Endothelial cell of umbilical vein (primary cell): ENCODE data around the gene MFAP2. TPM values are rescaled to one million over a fixed set of nuclear protein-coding genes. Genes with fewer than 3 reads are reported as not detected.

Source experiments
- BruUV-seq: library from RNA; stranded (reverse); fragments of 400-500 nt; replicated peaks from 2 replicates; lab custom pipeline; 2021; lab: Mats Ljungman, UMichigan
- CTCF ChIA-PET: fragments of 300-600, 350-600 bp; sonication (Branson Sonifier 250); formaldehyde crosslinking; loops from one replicate; lab custom pipeline; 2021; ENCODE audit warnings: antibody characterized with exemption, inconsistent platforms; lab: Charles Lee
- POLR2A ChIA-PET: fragments of 300-600, 350-600 bp; sonication (Branson Sonifier 250); formaldehyde crosslinking; loops from one replicate; lab custom pipeline; 2021; ENCODE audit warnings: antibody characterized with exemption, inconsistent platforms; lab: Charles Lee
- DNase-seq: peaks from one replicate; pipeline ENCODE4 v3.0.0-alpha.2; 2011; ENCODE audit warnings: low read depth, low spot score
- FAIRE-seq: peaks from 2 replicates; lab custom pipeline; 2011; peaks lifted over from hg19 to GRCh38; lab: Jason Lieb, UNC
- H2AFZ ChIP-seq: 2 replicates; pipeline ENCODE4 v1.6.0; 2012; ENCODE audit warnings: low read depth, low read length, control low read depth, inconsistent platforms
- H3K27ac ChIP-seq: 2 replicates; pipeline ENCODE4 v1.5.1; 2011; ENCODE audit warnings: low read depth, mild to moderate bottlenecking, control low read depth, low read length, moderate library complexity; ENCODE audit not compliant: insufficient read depth
- H3K27me3 ChIP-seq, 2 experiments: 2 replicates each; pipeline versions ENCODE4 v1.6.0 to v1.6.1; 2011; ENCODE audit warnings: low read length in 2 of 2, mixed read lengths in 1 of 2; ENCODE audit not compliant: control insufficient read depth in 2 of 2, insufficient read depth in 2 of 2
- H3K36me3 ChIP-seq, 2 experiments: 2 replicates in 1 of 2; 3 replicates in 1 of 2; pipeline ENCODE4 v1.5.1; 2011; ENCODE audit warnings: low read length in 2 of 2, mild to moderate bottlenecking in 1 of 2, moderate library complexity in 1 of 2; ENCODE audit not compliant: control insufficient read depth in 2 of 2, insufficient read depth in 2 of 2; ENCODE audit errors: extremely low read depth in 1 of 2
- H3K4me1 ChIP-seq: 3 replicates; pipeline ENCODE4 v1.5.1; 2011; ENCODE audit warnings: mild to moderate bottlenecking, low read length; ENCODE audit not compliant: control insufficient read depth, insufficient read depth; ENCODE audit errors: extremely low read depth
- H3K4me2 ChIP-seq: 2 replicates; pipeline ENCODE4 v1.6.1; 2011; ENCODE audit warnings: low read length, control low read depth, mixed read lengths; ENCODE audit not compliant: insufficient read depth
- H3K4me3 ChIP-seq, 3 experiments: fragments of 200-600 bp in 1 of 3; sonication (generic), shearing (Covaris generic) in 1 of 3; replicated peaks in 1 of 3; 2 replicates each; pipeline ENCODE4 v1.5.1; 2011 to 2016; ENCODE audit warnings: control low read depth in 3 of 3, low read length in 3 of 3, mild to moderate bottlenecking in 2 of 3, inconsistent platforms in 1 of 3, low read depth in 1 of 3, moderate library complexity in 1 of 3; ENCODE audit not compliant: insufficient read depth in 1 of 3
- H3K79me2 ChIP-seq: 2 replicates; pipeline ENCODE4 v1.6.0; 2012; ENCODE audit warnings: low read length, inconsistent platforms; ENCODE audit not compliant: control insufficient read depth, insufficient read depth
- H3K9ac ChIP-seq: replicated peaks from 2 replicates; pipeline ENCODE3; 2011; ENCODE audit warnings: low read length, control low read depth; ENCODE audit not compliant: insufficient read depth; ENCODE audit errors: extremely low read depth
- H3K9me1 ChIP-seq: replicated peaks from 3 replicates; pipeline ENCODE4 v1.6.0; 2011; ENCODE audit warnings: mild to moderate bottlenecking, low read length; ENCODE audit not compliant: control insufficient read depth, insufficient read depth; ENCODE audit errors: extremely low read depth
- H3K9me3 ChIP-seq: replicated peaks from 2 replicates; pipeline ENCODE4 v1.5.1; 2012; ENCODE audit warnings: low read length, inconsistent platforms; ENCODE audit not compliant: control insufficient read depth, insufficient read depth
- H4K20me1 ChIP-seq: replicated peaks from 2 replicates; pipeline ENCODE3; 2011; ENCODE audit warnings: mild to moderate bottlenecking, low read length; ENCODE audit not compliant: control insufficient read depth, insufficient read depth; ENCODE audit errors: extremely low read depth
- CTCF ChIP-seq, 2 donors: IDR thresholded peaks; 1 replicate in 1 of 2; 2 replicates in 1 of 2; pipeline ENCODE4 v1.5.1; 2011; ENCODE audit warnings: low read length in 2 of 2, mild to moderate bottlenecking in 2 of 2, moderate library complexity in 2 of 2, control low read depth in 1 of 2, inconsistent platforms in 1 of 2, low read depth in 1 of 2; ENCODE audit not compliant: insufficient read depth in 1 of 2; ENCODE audit errors: extremely low read depth in 1 of 2
- FOS ChIP-seq: IDR thresholded peaks from 2 replicates; pipeline ENCODE4 v1.6.1; 2011; ENCODE audit warnings: mild to moderate bottlenecking, low read length, moderate library complexity, borderline replicate concordance; ENCODE audit not compliant: insufficient read depth
- JUN ChIP-seq: IDR thresholded peaks from 2 replicates; pipeline ENCODE4 v1.6.1; 2011; ENCODE audit warnings: borderline replicate concordance, low read depth; ENCODE audit not compliant: insufficient read length, insufficient read depth
- MAX ChIP-seq: IDR thresholded peaks from 2 replicates; pipeline ENCODE4 v1.6.1; 2011; ENCODE audit not compliant: insufficient read depth, insufficient read length
- MYC ChIP-seq: IDR thresholded peaks from one replicate; pipeline ENCODE4 v1.6.1; 2011; ENCODE audit warnings: mild to moderate bottlenecking, low read depth, low read length
- POLR2A ChIP-seq: IDR thresholded peaks from 2 replicates; pipeline ENCODE4 v1.6.1; 2012; ENCODE audit warnings: low read depth, mild to moderate bottlenecking, control low read depth, low read length
- POLR2AphosphoS5 ChIP-seq: IDR thresholded peaks from 2 replicates; pipeline ENCODE4 v1.6.1; 2012; ENCODE audit warnings: low read depth, mild to moderate bottlenecking, control low read depth, low read length, moderate library complexity; ENCODE audit not compliant: insufficient read depth
- dilution Hi-C: fragments of 300-500 bp; cut with MboI; formaldehyde crosslinking; loops from one replicate; pipeline ENCODE4 v1.15.0; 2019; ENCODE audit warnings: low sequenced_read_pairs; ENCODE audit not compliant: extremely low pct_ligation_motif_present
- intact Hi-C: fragments of 100-400 bp; cut with micrococcal nuclease; formaldehyde crosslinking; loops from one replicate; pipeline ENCODE4 v1.10.0; 2022
- polyA plus RNA-seq, 4 experiments: library from polyadenylated mRNA; depleted of rRNA in 3 of 4; stranded (reverse) in 3 of 4; unstranded in 1 of 4; fragments of >200 nt; gene quantifications; 2 replicates each; pipeline versions ENCODE4 v1.2.1 to v1.2.3, GENCODE V29; 2011 to 2012; ENCODE audit warnings: missing spikeins in 1 of 4
- total RNA-seq: library from RNA; stranded (reverse); gene quantifications from 2 replicates; pipeline ENCODE4 v1.2.3, GENCODE V29; 2021

MFAP2 gene
- total and polyA plus RNA-seq, 2 donors (not counting 3 experiments of a cell fraction or from before 2014, with no cell fraction given) = 37.9 to 138 TPM

GRCh38 chr1:16981269-16981849, 939 bp upstream of the MFAP2 start:
- Histone ChIP-seq H3K79me2 (no peaks in the 10 kb centered on the region), H3K9me1 (no peaks in the 10 kb centered on the region), H3K4me2 (no peak overlapping the region), H3K9ac (no peak overlapping the region), H3K4me3 (no peak overlapping the region), H3K36me3 (peaks cover 0 to 14% of the 10 kb centered on the region in 2 experiments), H4K20me1 (no peaks in the 10 kb centered on the region), H3K9me3 (no peaks in the 10 kb centered on the region), H3K27ac (no peak overlapping the region), H3K27me3 (no peaks in the 10 kb centered on the region), H2AFZ (no peak overlapping the region), H3K4me1 (peaks cover 24% of the 10 kb centered on the region)
- TF ChIP-seq POLR2A (no peak), MYC (no peak), FOS (peak; percentile 35), CTCF (IDR thresholded peaks at IDR 0.05; ENCODE audit: extremely low read depth in 1 of 2, insufficient read depth in 1 of 2, low read depth in 1 of 2, low read length in 2 of 2) (no peak), JUN (no peak), MAX (no peak), POLR2AphosphoS5 (no peak)
- FAIRE-seq = no peak
- dilution Hi-C loops = no loop called here
- CTCF ChIA-PET = interaction anchor here (1.1 to 4.5 kb wide), 4 partner anchors 14 to 29 kb away, joined by 3 to 25 read pairs (median 4); no protein-coding TSS in a partner anchor
- no TSS peak for BruUV-seq
- intact Hi-C loops = no loop called here
- POLR2A ChIA-PET = interaction anchor here (0.7 kb wide), 1 partner anchor 18 kb away, joined by 5 read pairs; no protein-coding TSS in a partner anchor
- DNase-seq = no peak
